Heart left ventricle (tissue), 16 donors: ENCODE data around the gene DYNC1I2. TPM values are rescaled to one million over a fixed set of nuclear protein-coding genes. Genes with fewer than 3 reads are reported as not detected.

ENCODE experiments used
- ATAC-seq, 4 donors: fragments of 200-7000 bp; cut with Tn5 transposase; one replicate each; pipeline ENCODE4 v1.9.1; 2020 to 2022; ENCODE audit warnings: moderate library complexity in 4 of 4, mild to moderate bottlenecking in 3 of 4, moderate number of reproducible peaks in 1 of 4
- DNase-seq, 5 donors: peaks; one replicate each; pipeline ENCODE4 v3.0.0-alpha.2; 2020
- H3K27ac ChIP-seq, 12 donors: fragments of 200-600 bp; sonication (generic) in 4 of 12; one replicate each; pipeline versions ENCODE4 v1.5.0 to v1.8.0; 2016 to 2022; ENCODE audit warnings: mild to moderate bottlenecking in 2 of 12
- H3K27me3 ChIP-seq, 9 donors: fragments of 200-600 bp; sonication (generic) in 2 of 9; one replicate each; pipeline versions ENCODE4 v1.5.1 to v1.8.0; 2016 to 2022; ENCODE audit warnings: mild to moderate bottlenecking in 3 of 9
- H3K36me3 ChIP-seq, 9 donors: fragments of 200-600 bp; sonication (generic) in 2 of 9; one replicate each; pipeline versions ENCODE4 v1.5.0 to v1.8.0; 2018 to 2022; ENCODE audit warnings: mild to moderate bottlenecking in 2 of 9
- H3K4me1 ChIP-seq, 12 donors: fragments of 200-600 bp; sonication (generic) in 4 of 12; one replicate each; pipeline versions ENCODE4 v1.5.0 to v1.8.0; 2016 to 2022; ENCODE audit warnings: mild to moderate bottlenecking in 3 of 12
- H3K4me3 ChIP-seq, 12 donors: fragments of 200-600 bp; sonication (generic) in 4 of 12; one replicate each; pipeline versions ENCODE4 v1.5.0 to v1.8.0; 2017 to 2022; ENCODE audit warnings: mild to moderate bottlenecking in 9 of 12, moderate library complexity in 4 of 12
- H3K9me3 ChIP-seq, 12 donors: fragments of 200-600 bp; sonication (generic) in 4 of 12; one replicate each; pipeline versions ENCODE4 v1.5.0 to v1.8.0; 2016 to 2022; ENCODE audit warnings: mild to moderate bottlenecking in 1 of 12
- CTCF ChIP-seq, 12 donors: fragments of 200-600 bp; sonication (generic) in 4 of 12; IDR thresholded peaks; one replicate each; pipeline versions ENCODE4 v1.5.0 to v1.8.0; 2018 to 2022; ENCODE audit warnings: antibody characterized with exemption in 12 of 12, mild to moderate bottlenecking in 5 of 12
- POLR2A ChIP-seq, 2 donors: fragments of 450-650 bp; IDR thresholded peaks; one replicate each; pipeline ENCODE4 v1.6.1; 2017; ENCODE audit warnings: antibody characterized with exemption in 2 of 2, mild to moderate bottlenecking in 2 of 2, moderate library complexity in 2 of 2
- WGBS, 4 donors: extraction: QIAGEN DNeasy Blood & Tissue Kit in 2 of 4; methylation state at CpG; one replicate each; pipeline versions ENCODE4 v1.1.5 to v1.1.7; 2013 to 2018; 5-methylcytosine and 5-hydroxymethylcytosine counted together
- intact Hi-C, 10 donors: fragments of 100-400 bp; cut with DNase I; formaldehyde crosslinking; loops; one replicate each; pipeline versions ENCODE4 v1.11.1 to v1.14.2; 2022
- polyA plus RNA-seq, 2 donors: library from polyadenylated mRNA; stranded (reverse); fragments of 200-250 nt; gene quantifications; one replicate each; pipeline ENCODE4 v1.2.3, GENCODE V29; 2013
- total RNA-seq, 9 donors: library from RNA; depleted of rRNA in 2 of 9; stranded (reverse); fragments of >200 nt in 2 of 9; fragmentation: NEBNext Ultra II Directional in 3 of 9; extraction: Animal tissue kit (Norgen Biotek cat#: 25700) in 3 of 9; gene quantifications; one replicate each; pipeline versions ENCODE4 v1.1.0 to v1.2.4, GENCODE V29; 2016 to 2023
- donor health status: ischemic (EF 13 %, LVEDD 7.1; RV severe dilation, severe dysfunction).
- donor health status: healthy with polysubstance abuse.
- donor health status: DM: no; HTN: yes; CAD: no.
- donor health status: DM: no; HTN: no; CAD: no.
- donor health status: ischemic (EF 25% LVEDD 6.9; RV normal size, moderate dysfunction).
- donor health status: ischemic (EF 25% LVEDD 5.7; RV mildly dilated, moderate dysfunction).
- donor health status: healthy.
- donor health status: DM: yes; HTN: yes; CAD: no.
- donor health status: ischemic (EF 35%, LVEDD 5.7; RV mildly dilated, moderate dysfunction).
- donor health status: nonischemic (EF 11% LVEDD 7.7; RV severe dilation, severe dysfunction).
- donor health status: DM: yes; HTN: yes; CAD: no.
- donor health status: PGD.
- donor health status: ischemic (EF 29% LVEDD 5.4; RV normal size, mild dysfunction).
- donor health status: nonischemic (EF 23%, LVEDD 6.1; RV moderate dilation, normal function).

Gene DYNC1I2
- total and polyA plus RNA-seq, 11 donors, result 51.5 to 105 (median 74.0) TPM

DNA sequence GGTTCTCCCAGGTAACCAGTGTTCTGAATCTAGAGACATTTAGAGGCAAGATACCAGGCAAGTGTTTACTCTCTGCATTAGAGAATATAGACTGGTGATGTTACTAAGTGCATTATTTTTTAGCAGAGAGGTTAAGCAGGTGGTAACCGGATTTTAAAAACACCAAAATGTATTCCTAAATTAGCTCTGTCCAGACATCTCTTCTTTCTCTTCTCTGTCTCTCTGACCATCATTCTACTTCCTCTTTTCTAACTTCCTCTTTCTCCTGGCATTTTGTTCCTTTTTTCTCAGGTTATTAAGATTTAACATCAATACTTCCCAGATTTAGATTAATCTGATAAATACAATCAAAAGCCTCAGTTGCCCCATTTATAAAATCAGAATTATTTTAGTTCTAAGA, 31.7 kb upstream of the DYNC1I2 start:
- peaks cover 0 to 9% (median 0%) of the 10 kb centered on the region in 12 donors for H3K9me3 ChIP-seq
- H3K4me3 ChIP-seq, result no peak overlapping the region
- peaks cover 0 to 19% (median 0%) of the 10 kb centered on the region in 9 donors for H3K27me3 ChIP-seq
- DNase-seq (no peak), ATAC-seq (no peak)
- TF ChIP-seq CTCF (IDR thresholded peaks at IDR 0.05) (no peak), POLR2A (IDR thresholded peaks at IDR 0.05) (no peak)
- intact Hi-C loops, result no loop called here
- 66 to 88% (median 83%) methylated on average over 1 of the region's 1 CpG for WGBS, 4 donors
- H3K36me3 ChIP-seq, result no peaks in the 10 kb centered on the region
- H3K4me1 ChIP-seq, result no peaks in the 10 kb centered on the region
- no peak overlapping the region for H3K27ac ChIP-seq

- intact Hi-C loops, result no loop called here
- H3K27me3 ChIP-seq, result peaks cover 0 to 23% (median 0%) of the 10 kb centered on the region in 9 donors
- H3K9me3 ChIP-seq, result no peaks in the 10 kb centered on the region
- ATAC-seq (no peak), DNase-seq (no peak)
- no peaks in the 10 kb centered on the region for H3K4me1 ChIP-seq
- H3K27ac ChIP-seq, result no peak overlapping the region
- no peak for TF ChIP-seq CTCF (IDR thresholded peaks at IDR 0.05)
- no peak for TF ChIP-seq POLR2A (IDR thresholded peaks at IDR 0.05)
- no peak overlapping the region for H3K4me3 ChIP-seq
- H3K36me3 ChIP-seq, result no peaks in the 10 kb centered on the region
Measured at GRCh38 chr2:171667041-171667440, 20.2 kb upstream of the DYNC1I2 start.

GRCh38 chr2:171668183-171668582, 19.1 kb upstream of the DYNC1I2 start:
- no peaks in the 10 kb centered on the region for H3K9me3 ChIP-seq
- intact Hi-C loops, result no loop called here
- peaks cover 0 to 23% (median 0%) of the 10 kb centered on the region in 9 donors for H3K27me3 ChIP-seq
- DNase-seq, result no peak
- H3K27ac ChIP-seq, result no peak overlapping the region
- TF ChIP-seq POLR2A (IDR thresholded peaks at IDR 0.05) (no peak), CTCF (IDR thresholded peaks at IDR 0.05) (no peak)
- no peaks in the 10 kb centered on the region for H3K4me1 ChIP-seq
- no peaks in the 10 kb centered on the region for H3K36me3 ChIP-seq
- ATAC-seq, result no peak
- 59 to 69% (median 68%) methylated on average over 5 of the region's 5 CpGs for WGBS, 4 donors
- H3K4me3 ChIP-seq, result no peak overlapping the region

GRCh38 chr2:171669121-171669520, 18.1 kb upstream of the DYNC1I2 start:
- ATAC-seq, result no peak
- Histone ChIP-seq H3K27ac (no peak overlapping the region), H3K4me1 (no peaks in the 10 kb centered on the region), H3K36me3 (no peaks in the 10 kb centered on the region), H3K9me3 (no peaks in the 10 kb centered on the region), H3K4me3 (no peak overlapping the region), H3K27me3 (peaks cover 0 to 18% (median 0%) of the 10 kb centered on the region in 9 donors)
- no peak for DNase-seq
- TF ChIP-seq POLR2A (IDR thresholded peaks at IDR 0.05) (no peak), CTCF (IDR thresholded peaks at IDR 0.05) (no peak)
- WGBS, 4 donors, result 58 to 61% (median 60%) methylated on average over 3 of the region's 3 CpGs
- intact Hi-C loops, result no loop called here
